UCSD-AML1 (cell line): ENCODE data around the gene GPC5.

Experiments
- DNase-seq: peaks from one replicate; lab custom pipeline; 2025; ENCODE audit not compliant: unreplicated experiment; lab: John Stamatoyannopoulos, UW

GPC5 gene

GRCh38 chr13:92122186-92122853 is 723.9 kb downstream of the GPC5 start:
- no peak for DNase-seq

- no peak for DNase-seq
These were observed 728.0 kb downstream of the GPC5 start for GRCh38 chr13:92126399-92126798.

- DNase-seq: no peak
These were observed 737.1 kb downstream of the GPC5 start for GRCh38 chr13:92135509-92135908.

- no peak for DNase-seq
These were observed 738.2 kb downstream of the GPC5 start for GRCh38 chr13:92136449-92137155.

GRCh38 chr13:92137520-92137919 is 739.1 kb downstream of the GPC5 start:
- no peak for DNase-seq

- no peak for DNase-seq
These were observed 745.3 kb downstream of the GPC5 start for GRCh38 chr13:92143766-92144165.

GRCh38 chr13:92150606-92151005 is 752.2 kb downstream of the GPC5 start:
- no peak for DNase-seq

GRCh38 chr13:92158346-92158745 is 759.9 kb downstream of the GPC5 start:
- no peak for DNase-seq

- DNase-seq: peak; percentile 79
These were observed 766.4 kb downstream of the GPC5 start for GRCh38 chr13:92164822-92165221.

GRCh38 chr13:92172191-92172590 is 773.8 kb downstream of the GPC5 start:
- DNase-seq: no peak

GRCh38 chr13:92173254-92173653 is 774.8 kb downstream of the GPC5 start:
- DNase-seq: no peak

- peak; percentile 19 for DNase-seq
These were observed 776.9 kb downstream of the GPC5 start for GRCh38 chr13:92175330-92175729.

GRCh38 chr13:92177966-92178365 is 779.5 kb downstream of the GPC5 start:
- no peak for DNase-seq

GRCh38 chr13:92179223-92179622 is 780.8 kb downstream of the GPC5 start:
- no peak for DNase-seq

- DNase-seq: no peak
These were observed 789.1 kb downstream of the GPC5 start for GRCh38 chr13:92187378-92187989.

GRCh38 chr13:92188574-92188973 is 790.2 kb downstream of the GPC5 start:
- no peak for DNase-seq

- no peak for DNase-seq
These were observed 798.3 kb downstream of the GPC5 start for GRCh38 chr13:92196591-92197256.

- DNase-seq: no peak
These were observed 799.2 kb downstream of the GPC5 start for GRCh38 chr13:92197669-92198068.

- DNase-seq: no peak
These were observed 820.2 kb downstream of the GPC5 start for GRCh38 chr13:92218615-92219014.

GRCh38 chr13:92221916-92222315 is 823.5 kb downstream of the GPC5 start:
- no peak for DNase-seq

GRCh38 chr13:92224052-92224821 is 825.8 kb downstream of the GPC5 start:
- peak; percentile 17 for DNase-seq
